SK-N-SH (cell line): Measurements from ENCODE around the gene ARHGAP5. TPM values are rescaled to one million over a fixed set of nuclear protein-coding genes. Genes with fewer than 3 reads are reported as not detected.

ENCODE experiments used
- CTCF ChIA-PET: fragments of 300-600, 350-600 bp; formaldehyde crosslinking; extraction: SDS; loops from one replicate; lab custom pipeline; 2021; lab: Yijun Ruan, JAX
- POLR2A ChIA-PET: fragments of 350-600 bp; sonication (Branson Sonifier 250); formaldehyde crosslinking; extraction: SDS; loops from one replicate; lab custom pipeline; 2020; ENCODE audit warnings: antibody characterized with exemption, inconsistent platforms; lab: Yijun Ruan, JAX
- DNase-seq: peaks from one replicate; pipeline ENCODE4 v3.0.0; 2012
- H2AFZ ChIP-seq: fragments of 200-600 bp; sonication (generic); 2 replicates; pipeline ENCODE4 v1.8.1; 2016; ENCODE audit warnings: antibody characterized with exemption, mild to moderate bottlenecking, low read depth
- H3F3A ChIP-seq: fragments of 200-600 bp; sonication (generic); replicated peaks from 2 replicates; pipeline ENCODE3; 2016; ENCODE audit warnings: antibody characterized with exemption, mild to moderate bottlenecking; ENCODE audit not compliant: insufficient read depth
- H3K27ac ChIP-seq, 2 experiments: fragments of 200-500 bp in 1 of 2; fragments of 200-600 bp in 1 of 2; sonication (Bioruptor generic) in 1 of 2; sonication (generic), shearing (Covaris generic) in 1 of 2; 2 replicates each; pipeline versions ENCODE4 v1.5.1 to v1.6.1; 2014 to 2016; ENCODE audit warnings: low read depth in 2 of 2, inconsistent platforms in 1 of 2, low read length in 1 of 2, mild to moderate bottlenecking in 1 of 2, mixed read lengths in 1 of 2
- H3K27me3 ChIP-seq: fragments of 200-600 bp; sonication (generic), shearing (Covaris generic); 2 replicates; pipeline ENCODE4 v1.6.1; 2016; ENCODE audit warnings: mixed run types; ENCODE audit not compliant: insufficient read depth
- H3K36me3 ChIP-seq, 2 experiments: fragments of 200-500 bp in 1 of 2; fragments of 200-600 bp in 1 of 2; sonication (Bioruptor generic) in 1 of 2; sonication (generic) in 1 of 2; replicated peaks in 1 of 2; 2 replicates each; pipeline versions ENCODE3 to v1.5.1; 2014 to 2016; ENCODE audit warnings: low read length in 1 of 2, mild to moderate bottlenecking in 1 of 2; ENCODE audit not compliant: insufficient read depth in 2 of 2, control insufficient read depth in 1 of 2
- H3K4me1 ChIP-seq, 2 experiments: fragments of 200-500 bp in 1 of 2; fragments of 200-600 bp in 1 of 2; sonication (Bioruptor generic) in 1 of 2; sonication (generic), shearing (Covaris generic) in 1 of 2; 2 replicates each; pipeline versions ENCODE4 v1.5.1 to v1.6.1; 2014 to 2016; ENCODE audit warnings: low read depth in 1 of 2, low read length in 1 of 2, mixed run types in 1 of 2; ENCODE audit not compliant: insufficient read depth in 2 of 2, control insufficient read depth in 1 of 2
- H3K4me2 ChIP-seq: fragments of 200-600 bp; sonication (generic), shearing (Covaris generic); 2 replicates; pipeline ENCODE4 v1.6.1; 2017; ENCODE audit warnings: mixed run types
- H3K4me3 ChIP-seq, 2 experiments: fragments of 200-500 bp in 1 of 2; fragments of 200-600 bp in 1 of 2; sonication (Bioruptor generic) in 1 of 2; sonication (generic), shearing (Covaris generic) in 1 of 2; 2 replicates each; pipeline versions ENCODE4 v1.5.1 to v1.8.1; 2014 to 2016; ENCODE audit warnings: low read depth in 2 of 2, inconsistent platforms in 1 of 2, low read length in 1 of 2, mild to moderate bottlenecking in 1 of 2, mixed read lengths in 1 of 2, moderate library complexity in 1 of 2
- H3K79me2 ChIP-seq: fragments of 200-600 bp; sonication (generic); 2 replicates; pipeline ENCODE4 v1.8.1; 2017; ENCODE audit warnings: mild to moderate bottlenecking; ENCODE audit not compliant: insufficient read depth
- H3K9ac ChIP-seq: fragments of 200-600 bp; sonication (generic); 2 replicates; pipeline ENCODE4 v1.6.1; 2017; ENCODE audit warnings: mixed run types
- H3K9me2 ChIP-seq: fragments of 200-600 bp; sonication (generic); 2 replicates; pipeline ENCODE4 v1.6.1; 2017; ENCODE audit warnings: mixed run types
- H3K9me3 ChIP-seq: fragments of 200-600 bp; sonication (generic); 2 replicates; pipeline ENCODE4 v1.6.1; 2017; ENCODE audit warnings: mixed run types, mild to moderate bottlenecking, moderate library complexity
- H4K20me1 ChIP-seq: fragments of 200-600 bp; sonication (generic); 2 replicates; pipeline ENCODE4 v1.6.1; 2017; ENCODE audit warnings: mild to moderate bottlenecking, mixed run types; ENCODE audit not compliant: insufficient read depth
- CHD2 ChIP-seq: fragments of 150-350 bp; IDR thresholded peaks from 2 replicates; pipeline ENCODE4 v1.6.1; 2018; ENCODE audit warnings: low read length; ENCODE audit not compliant: partially characterized antibody
- ELF1 ChIP-seq: IDR thresholded peaks from 2 replicates; pipeline ENCODE4 v1.4.0; 2012
- EP300 ChIP-seq, 2 experiments: IDR thresholded peaks; 2 replicates each; pipeline versions ENCODE4 v1.4.0 to v1.6.1; 2012; ENCODE audit warnings: borderline replicate concordance in 1 of 2, low read depth in 1 of 2, low read length in 1 of 2
- FOSL2 ChIP-seq: IDR thresholded peaks from 2 replicates; pipeline ENCODE4 v1.4.0; 2012; ENCODE audit warnings: low read depth, mild to moderate bottlenecking, moderate library complexity, borderline replicate concordance
- FOXM1 ChIP-seq: IDR thresholded peaks from 2 replicates; pipeline ENCODE4 v1.4.0; 2012; ENCODE audit warnings: low read depth, mild to moderate bottlenecking
- GABPA ChIP-seq: IDR thresholded peaks from 2 replicates; pipeline ENCODE4 v1.4.0; 2012; ENCODE audit warnings: low read depth, mild to moderate bottlenecking
- GATA2 ChIP-seq: sonication (generic); formaldehyde crosslinking; IDR thresholded peaks from 2 replicates; pipeline ENCODE4 v1.5.0; 2020; ENCODE audit warnings: mild to moderate bottlenecking, missing genetic modification reagents
- MEF2A ChIP-seq: IDR thresholded peaks from 2 replicates; pipeline ENCODE4 v1.4.0; 2012; ENCODE audit warnings: low read depth, borderline replicate concordance
- NRF1 ChIP-seq: IDR thresholded peaks from 2 replicates; pipeline ENCODE4 v1.6.1; 2012; ENCODE audit warnings: low read depth, mild to moderate bottlenecking, low read length
- POLR2AphosphoS5 ChIP-seq: IDR thresholded peaks from 2 replicates; pipeline ENCODE4 v1.6.1; 2012; ENCODE audit warnings: low read depth, low read length
- RAD21 ChIP-seq: IDR thresholded peaks from 2 replicates; pipeline ENCODE4 v1.6.1; 2012; ENCODE audit warnings: mild to moderate bottlenecking, low read length
- RXRA ChIP-seq: IDR thresholded peaks from 2 replicates; pipeline ENCODE4 v1.4.0; 2012; ENCODE audit warnings: low read depth, mild to moderate bottlenecking, borderline replicate concordance
- WGBS: methylation state at CpG from one replicate; pipeline ENCODE4 v1.1.6; 2017; ENCODE audit warnings: low lambda C conversion rate; 5-methylcytosine and 5-hydroxymethylcytosine counted together
- polyA plus RNA-seq, 3 experiments: library from polyadenylated mRNA; depleted of rRNA; stranded (reverse); fragments of >200 nt; gene quantifications; 2 replicates each; pipeline ENCODE4 v1.2.3, GENCODE V29; 2012
- TF ChIP-seq, protein P1 (sequence below): fragments of 200-600 bp; sonication (generic); IDR thresholded peaks from 2 replicates; pipeline ENCODE4 v1.6.1; 2017; ENCODE audit warnings: antibody characterized with exemption, mild to moderate bottlenecking, moderate library complexity
- TF ChIP-seq, protein P2 (sequence below): IDR thresholded peaks from 2 replicates; pipeline ENCODE4 v1.4.0; 2012; ENCODE audit warnings: low read depth, borderline replicate concordance
- TF ChIP-seq, protein P3 (sequence below): IDR thresholded peaks from 2 replicates; pipeline ENCODE4 v1.4.0; 2012; ENCODE audit warnings: low read depth

ARHGAP5 gene
- polyA plus RNA-seq, 1 of the 3 experiments (the other 2 are of a cell fraction) = 7.2 TPM

DNA sequence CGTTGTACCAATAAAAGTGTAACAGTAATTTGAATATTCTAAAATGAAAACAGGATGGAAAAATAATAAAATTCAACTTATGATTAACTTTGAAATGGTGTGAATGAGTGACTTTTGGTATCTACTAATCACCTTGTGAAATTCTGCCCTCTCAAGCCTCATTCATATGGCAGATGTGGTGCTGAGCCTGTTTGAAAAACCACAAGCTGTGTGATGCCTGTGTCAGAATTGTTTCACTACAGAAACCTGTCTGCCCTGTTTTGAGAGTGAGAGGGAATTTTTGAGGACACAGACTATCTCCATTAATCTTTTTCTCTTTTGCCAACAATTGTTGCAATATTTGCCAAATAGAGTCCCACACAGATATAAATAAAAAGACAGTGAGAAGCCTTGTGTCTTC is 120.8 kb downstream of the ARHGAP5 start:
- Histone ChIP-seq H4K20me1 (no peaks in the 10 kb centered on the region), H3K27me3 (no peaks in the 10 kb centered on the region), H3K4me1 (peaks cover 0 to 2% of the 10 kb centered on the region in 2 experiments; a peak in 2 of 4 replicates), H3K27ac (no peak overlapping the region), H3F3A (peaks cover 7% of the 10 kb centered on the region), H3K36me3 (no peaks in the 10 kb centered on the region), H2AFZ (no peak overlapping the region), H3K9me2 (no peaks in the 10 kb centered on the region), H3K4me3 (no peak overlapping the region), H3K9me3 (no peaks in the 10 kb centered on the region), H3K79me2 (no peaks in the 10 kb centered on the region), H3K4me2 (no peak overlapping the region), H3K9ac (no peak overlapping the region)
- TF ChIP-seq, protein P1, sequence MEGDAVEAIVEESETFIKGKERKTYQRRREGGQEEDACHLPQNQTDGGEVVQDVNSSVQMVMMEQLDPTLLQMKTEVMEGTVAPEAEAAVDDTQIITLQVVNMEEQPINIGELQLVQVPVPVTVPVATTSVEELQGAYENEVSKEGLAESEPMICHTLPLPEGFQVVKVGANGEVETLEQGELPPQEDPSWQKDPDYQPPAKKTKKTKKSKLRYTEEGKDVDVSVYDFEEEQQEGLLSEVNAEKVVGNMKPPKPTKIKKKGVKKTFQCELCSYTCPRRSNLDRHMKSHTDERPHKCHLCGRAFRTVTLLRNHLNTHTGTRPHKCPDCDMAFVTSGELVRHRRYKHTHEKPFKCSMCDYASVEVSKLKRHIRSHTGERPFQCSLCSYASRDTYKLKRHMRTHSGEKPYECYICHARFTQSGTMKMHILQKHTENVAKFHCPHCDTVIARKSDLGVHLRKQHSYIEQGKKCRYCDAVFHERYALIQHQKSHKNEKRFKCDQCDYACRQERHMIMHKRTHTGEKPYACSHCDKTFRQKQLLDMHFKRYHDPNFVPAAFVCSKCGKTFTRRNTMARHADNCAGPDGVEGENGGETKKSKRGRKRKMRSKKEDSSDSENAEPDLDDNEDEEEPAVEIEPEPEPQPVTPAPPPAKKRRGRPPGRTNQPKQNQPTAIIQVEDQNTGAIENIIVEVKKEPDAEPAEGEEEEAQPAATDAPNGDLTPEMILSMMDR = no peak
- TF ChIP-seq FOXM1 (no peak), POLR2AphosphoS5 (no peak), MEF2A (no peak), RXRA (no peak), ELF1 (no peak), FOSL2 (no peak), NRF1 (no peak), EP300 (IDR thresholded peaks at IDR 0.05; ENCODE audit: borderline replicate concordance in 1 of 2, low read depth in 1 of 2, low read length in 1 of 2) (no peak), GATA2 (CRISPR knock-in tag) (no peak), CHD2 (no peak), RAD21 (no peak)
- TF ChIP-seq, protein P2, sequence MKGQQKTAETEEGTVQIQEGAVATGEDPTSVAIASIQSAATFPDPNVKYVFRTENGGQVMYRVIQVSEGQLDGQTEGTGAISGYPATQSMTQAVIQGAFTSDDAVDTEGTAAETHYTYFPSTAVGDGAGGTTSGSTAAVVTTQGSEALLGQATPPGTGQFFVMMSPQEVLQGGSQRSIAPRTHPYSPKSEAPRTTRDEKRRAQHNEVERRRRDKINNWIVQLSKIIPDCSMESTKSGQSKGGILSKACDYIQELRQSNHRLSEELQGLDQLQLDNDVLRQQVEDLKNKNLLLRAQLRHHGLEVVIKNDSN = no peak
- TF ChIP-seq, protein P3, sequence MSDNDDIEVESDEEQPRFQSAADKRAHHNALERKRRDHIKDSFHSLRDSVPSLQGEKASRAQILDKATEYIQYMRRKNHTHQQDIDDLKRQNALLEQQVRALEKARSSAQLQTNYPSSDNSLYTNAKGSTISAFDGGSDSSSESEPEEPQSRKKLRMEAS = no peak
- CTCF ChIA-PET = interaction anchor here (1.0 kb wide), 1 partner anchor 55 kb away, joined by 3 read pairs; no protein-coding TSS in a partner anchor
- no peak for DNase-seq
- WGBS = 80% methylated on average over 1 of the region's 1 CpG
- POLR2A ChIA-PET = no interaction called here

DNA sequence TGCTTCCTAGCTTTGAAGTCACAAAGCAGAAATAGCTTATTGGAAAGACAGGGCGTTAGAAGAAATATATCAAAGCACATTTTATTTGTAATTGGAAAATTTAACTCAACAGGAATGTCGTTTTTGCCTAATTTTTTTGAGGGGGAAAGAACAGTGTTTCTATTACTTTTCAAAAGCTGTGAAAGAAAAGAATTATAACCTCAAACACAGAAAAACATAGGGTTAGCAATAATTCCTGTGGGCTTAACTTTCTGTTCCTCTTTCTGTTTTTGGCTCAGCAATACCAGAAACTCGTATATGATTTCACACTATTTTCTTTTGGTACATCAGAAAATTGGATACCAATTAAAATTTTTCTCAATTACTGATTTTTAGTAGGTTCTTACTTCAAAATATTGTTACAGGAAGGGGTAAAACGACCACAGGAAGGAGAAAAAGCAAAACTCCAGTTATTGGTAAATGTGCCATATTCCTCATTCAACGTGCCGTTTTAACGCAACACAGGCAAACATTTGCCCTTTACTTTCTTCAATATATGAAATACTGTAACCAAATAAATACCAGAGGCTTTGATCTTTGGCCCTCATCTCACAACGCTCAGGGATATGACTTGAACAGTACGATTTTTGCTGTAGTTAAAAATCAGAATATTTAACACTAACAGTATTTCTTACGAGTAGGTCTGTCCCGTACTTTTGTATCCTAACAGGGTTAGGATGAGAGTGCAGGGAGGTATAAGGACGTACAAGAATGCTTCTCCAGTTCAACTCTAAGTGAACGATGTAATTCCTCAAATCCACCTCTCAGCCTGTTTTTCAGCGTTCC is 123.5 kb downstream of the ARHGAP5 start:
- H2AFZ ChIP-seq = peak overlapping the region; percentile 94; the same call in 1 of the 2 replicates
- no peak for DNase-seq
- peak overlapping the region in 1 of 2 experiments; percentile 92; a peak in 2 of 4 replicates for H3K27ac ChIP-seq
- no peaks in the 10 kb centered on the region for H3K9me2 ChIP-seq
- H3K4me2 ChIP-seq = peak overlapping the region; percentile 81
- H3K9ac ChIP-seq = no peak overlapping the region
- peak overlapping the region; percentile 78 for H3K4me3 ChIP-seq
- H4K20me1 ChIP-seq = no peaks in the 10 kb centered on the region
- POLR2A ChIA-PET = no interaction called here
- peaks cover 0 to 6% of the 10 kb centered on the region in 2 experiments; a peak in 2 of 4 replicates for H3K4me1 ChIP-seq
- no peaks in the 10 kb centered on the region for H3K9me3 ChIP-seq
- 8% methylated on average over 14 of the region's 14 CpGs for WGBS
- peaks cover 7% of the 10 kb centered on the region for H3F3A ChIP-seq
- H3K27me3 ChIP-seq = no peaks in the 10 kb centered on the region
- no peaks in the 10 kb centered on the region for H3K36me3 ChIP-seq
- CTCF ChIA-PET = interaction anchor here (0.8 to 1.8 kb wide), 4 partner anchors 25 to 274 kb away, joined by 3 to 8 read pairs (median 5); no protein-coding TSS in a partner anchor
- H3K79me2 ChIP-seq = no peaks in the 10 kb centered on the region
- TF ChIP-seq GABPA (no peak), FOSL2 (no peak), RAD21 (0 out of 2 replicates have a peak, but pooled peaks have one; percentile 1)
- TF ChIP-seq, protein P2 = no peak
